GM23338 (cell line): ENCODE results near the gene DPH2. TPM values are rescaled to one million over a fixed set of nuclear protein-coding genes. Genes with fewer than 3 reads are reported as not detected.

Source experiments
- ATAC-seq: fragments of 200-7000 bp; cut with Tn5 transposase; 3 replicates; pipeline ENCODE4 v1.9.1; 2020
- DNase-seq: peaks from one replicate; pipeline ENCODE4 v3.0.0-alpha.2; 2015; ENCODE audit warnings: low spot score
- H2AFZ ChIP-seq: fragments of 200-600 bp; sonication (generic); 2 replicates; pipeline ENCODE4 v1.8.0; 2016; ENCODE audit warnings: antibody characterized with exemption, mild to moderate bottlenecking, moderate library complexity
- H3F3A ChIP-seq: fragments of 200-600 bp; sonication (generic); replicated peaks from 2 replicates; pipeline ENCODE4 v1.8.0; 2017; ENCODE audit warnings: antibody characterized with exemption, mixed run types, low read depth
- H3K27ac ChIP-seq: fragments of 200-600 bp; sonication (generic); 2 replicates; pipeline ENCODE4 v1.6.1; 2016; ENCODE audit warnings: low read depth
- H3K27me3 ChIP-seq: fragments of 200-600 bp; sonication (generic); 2 replicates; pipeline ENCODE4 v1.8.0; 2016; ENCODE audit warnings: mild to moderate bottlenecking, mixed run types, moderate library complexity; ENCODE audit not compliant: insufficient read depth
- H3K36me3 ChIP-seq: fragments of 200-600 bp; sonication (generic); 2 replicates; pipeline ENCODE4 v1.8.0; 2016; ENCODE audit warnings: mild to moderate bottlenecking; ENCODE audit not compliant: insufficient read depth
- H3K4me1 ChIP-seq: fragments of 200-600 bp; sonication (generic); 2 replicates; pipeline ENCODE4 v1.8.0; 2016; ENCODE audit warnings: mild to moderate bottlenecking, moderate library complexity; ENCODE audit not compliant: insufficient read depth
- H3K4me2 ChIP-seq: fragments of 200-600 bp; sonication (generic); 2 replicates; pipeline ENCODE4 v1.7.1; 2017; ENCODE audit warnings: mixed run types
- H3K4me3 ChIP-seq: fragments of 200-600 bp; sonication (generic); 2 replicates; pipeline ENCODE4 v1.6.1; 2016; ENCODE audit warnings: mixed run types
- H3K79me2 ChIP-seq: fragments of 200-600 bp; sonication (generic); replicated peaks from 2 replicates; pipeline ENCODE4 v1.8.0; 2017; ENCODE audit warnings: mild to moderate bottlenecking; ENCODE audit not compliant: insufficient read depth
- H3K9me2 ChIP-seq: fragments of 200-600 bp; sonication (generic); 2 replicates; pipeline ENCODE4 v1.8.0; 2017; ENCODE audit not compliant: insufficient read depth
- H4K20me1 ChIP-seq: fragments of 200-600 bp; sonication (generic); replicated peaks from 2 replicates; pipeline ENCODE4 v1.8.0; 2017; ENCODE audit warnings: mild to moderate bottlenecking; ENCODE audit not compliant: insufficient read depth
- H3K27ac Mint-ChIP-seq: 2 replicates; pipeline ENCODE4 v1.8.0; 2020; ENCODE audit warnings: inconsistent platforms, mild to moderate bottlenecking, moderate library complexity, mixed read lengths
- H3K27me3 Mint-ChIP-seq: 3 replicates; pipeline ENCODE4 v1.8.0; 2022; ENCODE audit warnings: low read depth, mild to moderate bottlenecking, moderate library complexity, mixed read lengths, inconsistent platforms; ENCODE audit not compliant: insufficient read depth, poor library complexity
- H3K36me3 Mint-ChIP-seq: 3 replicates; pipeline ENCODE4 v1.8.0; 2021; ENCODE audit warnings: low read depth, mild to moderate bottlenecking, inconsistent platforms, moderate library complexity, mixed read lengths
- H3K4me1 Mint-ChIP-seq: 3 replicates; pipeline ENCODE4 v1.8.0; 2020; ENCODE audit warnings: mild to moderate bottlenecking, inconsistent platforms, mixed read lengths
- H3K4me3 Mint-ChIP-seq: 3 replicates; pipeline ENCODE4 v1.8.0; 2021; ENCODE audit warnings: moderate library complexity, mild to moderate bottlenecking, inconsistent platforms, mixed read lengths
- H3K9me3 Mint-ChIP-seq: 3 replicates; pipeline ENCODE4 v1.8.0; 2020; ENCODE audit warnings: moderate library complexity, mild to moderate bottlenecking, inconsistent platforms, mixed read lengths
- CREB1 ChIP-seq: fragments of 250-450 bp; sonication (Bioruptor Pico); IDR thresholded peaks from 2 replicates; pipeline ENCODE4 v1.5.0; 2020; ENCODE audit warnings: low read depth, mild to moderate bottlenecking, moderate library complexity
- EZH2 ChIP-seq: fragments of 200-600 bp; sonication (generic); IDR thresholded peaks from one replicate; pipeline ENCODE4 v1.8.0; 2017; ENCODE audit warnings: antibody characterized with exemption, mild to moderate bottlenecking, low read depth; ENCODE audit not compliant: unreplicated experiment
- EZH2phosphoT487 ChIP-seq: fragments of 200-600 bp; sonication (generic); IDR thresholded peaks from one replicate; pipeline ENCODE4 v1.8.1; 2018; ENCODE audit warnings: antibody characterized with exemption; ENCODE audit not compliant: unreplicated experiment
- JUNB ChIP-seq: IDR thresholded peaks from one replicate; pipeline ENCODE4 v1.6.1; 2016; ENCODE audit warnings: antibody characterized with exemption; ENCODE audit not compliant: unreplicated experiment
- NANOG ChIP-seq: IDR thresholded peaks from 2 replicates; pipeline ENCODE4 v1.6.1; 2016; ENCODE audit warnings: antibody characterized with exemption, borderline replicate concordance
- POLR2AphosphoS5 ChIP-seq: IDR thresholded peaks from 2 replicates; pipeline ENCODE4 v1.6.1; 2016; ENCODE audit warnings: antibody characterized with exemption, low read depth
- REST ChIP-seq: IDR thresholded peaks from one replicate; pipeline ENCODE4 v1.6.1; 2018; ENCODE audit warnings: antibody characterized with exemption; ENCODE audit not compliant: unreplicated experiment
- STAT1 ChIP-seq: IDR thresholded peaks from one replicate; pipeline ENCODE4 v1.6.1; 2016; ENCODE audit warnings: antibody characterized with exemption; ENCODE audit not compliant: unreplicated experiment
- ZNF114 ChIP-seq: fragments of 250-450 bp; sonication (Bioruptor Pico); IDR thresholded peaks from 2 replicates; pipeline ENCODE4 v1.5.0; 2020; ENCODE audit warnings: mild to moderate bottlenecking, moderate library complexity
- ZNF331 ChIP-seq: fragments of 250-450 bp; sonication (Bioruptor Pico); IDR thresholded peaks from 2 replicates; pipeline ENCODE4 v1.5.0; 2020; ENCODE audit warnings: low read depth, mild to moderate bottlenecking, moderate library complexity
- polyA plus RNA-seq: library from polyadenylated mRNA; unstranded; fragments of >200 nt; fragmentation: Nextera tagmentation; extraction: Ambion mirVana; gene quantifications from 2 replicates; pipeline ENCODE4 v1.2.1, GENCODE V29; 2016
- total RNA-seq: library from RNA; depleted of rRNA; stranded (reverse); fragments of >200 nt; shearing (Covaris generic); gene quantifications from 2 replicates; pipeline ENCODE4 v1.2.3, GENCODE V29; 2014
- TF ChIP-seq, protein P1 (sequence below): IDR thresholded peaks from 2 replicates; pipeline ENCODE4 v1.6.1; 2016; ENCODE audit warnings: antibody characterized with exemption
- TF ChIP-seq, protein P2 (sequence below), 2 experiments: fragments of 200-600 bp in 1 of 2; sonication (generic) in 1 of 2; conservative IDR thresholded peaks; 2 replicates each; pipeline versions ENCODE4 v1.5.1 to v1.6.1; 2016 to 2017; ENCODE audit warnings: antibody characterized with exemption in 2 of 2, low read depth in 2 of 2, mild to moderate bottlenecking in 2 of 2, moderate library complexity in 1 of 2

The DPH2 gene
- total and polyA plus RNA-seq, 2 experiments from 2014 or later = 32.1 to 90.3 TPM

DNA sequence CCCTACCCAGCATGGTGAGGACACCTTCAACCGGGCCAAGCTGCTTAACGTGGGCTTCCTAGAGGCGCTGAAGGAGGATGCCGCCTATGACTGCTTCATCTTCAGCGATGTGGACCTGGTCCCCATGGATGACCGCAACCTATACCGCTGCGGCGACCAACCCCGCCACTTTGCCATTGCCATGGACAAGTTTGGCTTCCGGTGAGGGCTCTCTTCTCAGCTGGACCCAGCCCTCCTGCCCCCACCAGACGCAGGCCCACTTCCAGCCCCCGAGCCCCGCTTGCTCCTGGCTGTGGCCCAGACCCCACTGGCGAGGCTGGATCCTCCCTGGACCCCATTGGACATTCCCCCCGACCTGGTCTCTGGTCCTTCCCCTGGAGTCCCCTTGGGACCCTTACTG is 15.0 kb downstream of the DPH2 start (continued):
- TF ChIP-seq, protein P1, sequence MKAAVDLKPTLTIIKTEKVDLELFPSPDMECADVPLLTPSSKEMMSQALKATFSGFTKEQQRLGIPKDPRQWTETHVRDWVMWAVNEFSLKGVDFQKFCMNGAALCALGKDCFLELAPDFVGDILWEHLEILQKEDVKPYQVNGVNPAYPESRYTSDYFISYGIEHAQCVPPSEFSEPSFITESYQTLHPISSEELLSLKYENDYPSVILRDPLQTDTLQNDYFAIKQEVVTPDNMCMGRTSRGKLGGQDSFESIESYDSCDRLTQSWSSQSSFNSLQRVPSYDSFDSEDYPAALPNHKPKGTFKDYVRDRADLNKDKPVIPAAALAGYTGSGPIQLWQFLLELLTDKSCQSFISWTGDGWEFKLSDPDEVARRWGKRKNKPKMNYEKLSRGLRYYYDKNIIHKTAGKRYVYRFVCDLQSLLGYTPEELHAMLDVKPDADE = no peak
- TF ChIP-seq, protein P2, sequence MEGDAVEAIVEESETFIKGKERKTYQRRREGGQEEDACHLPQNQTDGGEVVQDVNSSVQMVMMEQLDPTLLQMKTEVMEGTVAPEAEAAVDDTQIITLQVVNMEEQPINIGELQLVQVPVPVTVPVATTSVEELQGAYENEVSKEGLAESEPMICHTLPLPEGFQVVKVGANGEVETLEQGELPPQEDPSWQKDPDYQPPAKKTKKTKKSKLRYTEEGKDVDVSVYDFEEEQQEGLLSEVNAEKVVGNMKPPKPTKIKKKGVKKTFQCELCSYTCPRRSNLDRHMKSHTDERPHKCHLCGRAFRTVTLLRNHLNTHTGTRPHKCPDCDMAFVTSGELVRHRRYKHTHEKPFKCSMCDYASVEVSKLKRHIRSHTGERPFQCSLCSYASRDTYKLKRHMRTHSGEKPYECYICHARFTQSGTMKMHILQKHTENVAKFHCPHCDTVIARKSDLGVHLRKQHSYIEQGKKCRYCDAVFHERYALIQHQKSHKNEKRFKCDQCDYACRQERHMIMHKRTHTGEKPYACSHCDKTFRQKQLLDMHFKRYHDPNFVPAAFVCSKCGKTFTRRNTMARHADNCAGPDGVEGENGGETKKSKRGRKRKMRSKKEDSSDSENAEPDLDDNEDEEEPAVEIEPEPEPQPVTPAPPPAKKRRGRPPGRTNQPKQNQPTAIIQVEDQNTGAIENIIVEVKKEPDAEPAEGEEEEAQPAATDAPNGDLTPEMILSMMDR (conservative IDR thresholded peaks at IDR 0.05; ENCODE audit: low read depth in 2 of 2) = no peak
- no peak for TF ChIP-seq NANOG
- no peak for TF ChIP-seq ZNF331
- TF ChIP-seq EZH2 = no peak
- TF ChIP-seq STAT1 = no peak
- no peak for TF ChIP-seq CREB1

DNA sequence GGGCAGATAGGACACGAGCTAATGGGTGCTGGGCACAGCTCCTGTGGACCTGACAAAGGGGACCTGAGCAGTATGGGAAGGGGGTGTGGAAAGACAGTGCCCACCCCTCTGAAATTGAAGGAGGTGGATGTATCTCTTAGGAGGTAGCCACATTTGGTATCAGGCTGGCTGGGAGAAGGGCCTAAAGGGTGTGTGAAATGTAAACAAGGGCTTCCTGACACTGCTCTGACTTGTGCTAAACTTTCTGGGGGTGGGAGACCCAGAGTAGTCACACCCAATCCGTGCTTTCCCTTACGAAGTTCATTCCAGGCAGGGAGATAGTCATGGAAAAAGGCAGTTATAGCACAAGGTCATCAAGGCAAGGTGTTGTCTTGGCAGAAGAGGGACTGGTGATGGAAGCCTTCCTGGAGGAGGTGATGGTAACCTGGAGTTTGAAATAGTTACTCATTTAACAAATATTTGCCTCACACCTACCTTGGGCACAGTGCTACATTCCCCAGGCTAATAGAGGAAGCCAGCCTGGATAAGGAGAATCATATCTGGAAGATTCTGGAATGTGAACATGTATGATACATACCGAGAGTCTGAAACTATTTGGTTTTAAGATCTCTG is 16.3 kb downstream of the DPH2 start:
- Histone ChIP-seq H3F3A (peaks cover 11% of the 10 kb centered on the region), H3K4me3 (no peak overlapping the region), H4K20me1 (no peaks in the 10 kb centered on the region; the same call in 1 of the 2 replicates), H3K27ac (no peak overlapping the region), H3K36me3 (no peaks in the 10 kb centered on the region), H3K4me2 (no peak overlapping the region), H3K4me1 (no peaks in the 10 kb centered on the region; the same call in 1 of the 2 replicates), H3K27me3 (0 out of 2 replicates have a peak, but pooled peaks cover 5% of the 10 kb centered on the region), H3K9me2 (no peaks in the 10 kb centered on the region), H3K79me2 (no peaks in the 10 kb centered on the region), H2AFZ (no peak overlapping the region)
- DNase-seq (no peak), ATAC-seq (no peak)
- H3K27me3 Mint-ChIP-seq = peaks cover 26% of the 10 kb centered on the region
- no peak overlapping the region for H3K27ac Mint-ChIP-seq
- H3K36me3 Mint-ChIP-seq = peaks cover 29% of the 10 kb centered on the region
- no peaks in the 10 kb centered on the region for H3K9me3 Mint-ChIP-seq
- peaks cover 10% of the 10 kb centered on the region; the same call in 2 of the 3 replicates for H3K4me1 Mint-ChIP-seq
- no peak overlapping the region for H3K4me3 Mint-ChIP-seq
- no peak for TF ChIP-seq EZH2
- TF ChIP-seq, protein P1 = no peak
- TF ChIP-seq ZNF114 (CRISPR knock-in tag) = no peak
- TF ChIP-seq, protein P2 (conservative IDR thresholded peaks at IDR 0.05; ENCODE audit: low read depth in 2 of 2) = no peak
- TF ChIP-seq STAT1 = no peak
- no peak for TF ChIP-seq ZNF331
- no peak for TF ChIP-seq JUNB
- no peak for TF ChIP-seq POLR2AphosphoS5
- no peak for TF ChIP-seq CREB1
- no peak for TF ChIP-seq REST
- TF ChIP-seq EZH2phosphoT487 = no peak
- no peak for TF ChIP-seq NANOG
